Fibroblast of lung (primary cell): ENCODE data around the gene ZP4. TPM values are rescaled to one million over a fixed set of nuclear protein-coding genes. Genes with fewer than 3 reads are reported as not detected.

Experiments
- DNase-seq, 2 donors: peaks; one replicate each; pipeline versions ENCODE4 v3.0.0 to v3.0.0-alpha.2; 2010; ENCODE audit warnings: low read depth in 2 of 2
- H2AFZ ChIP-seq: 2 replicates; pipeline ENCODE4 v1.5.1; 2012; ENCODE audit warnings: low read length, control low read depth, inconsistent platforms
- H3K27ac ChIP-seq: 2 replicates; pipeline ENCODE4 v1.5.1; 2011; ENCODE audit warnings: low read length, control low read depth; ENCODE audit not compliant: insufficient read depth
- H3K27me3 ChIP-seq: 2 replicates; pipeline ENCODE4 v1.5.1; 2011; ENCODE audit warnings: mild to moderate bottlenecking, low read length; ENCODE audit not compliant: control insufficient read depth, insufficient read depth
- H3K36me3 ChIP-seq: 2 replicates; pipeline ENCODE4 v1.5.1; 2011; ENCODE audit warnings: low read length; ENCODE audit not compliant: control insufficient read depth, insufficient read depth
- H3K4me1 ChIP-seq: 2 replicates; pipeline ENCODE4 v1.5.1; 2011; ENCODE audit warnings: low read length; ENCODE audit not compliant: control insufficient read depth, insufficient read depth; ENCODE audit errors: extremely low read depth
- H3K4me2 ChIP-seq: 2 replicates; pipeline ENCODE4 v1.5.1; 2011; ENCODE audit warnings: low read length, control low read depth; ENCODE audit not compliant: insufficient read depth; ENCODE audit errors: extremely low read depth
- H3K4me3 ChIP-seq, 4 experiments: fragments of 200-600 bp in 1 of 4; sonication (generic) in 1 of 4; replicated peaks in 1 of 4; 2 replicates each; pipeline ENCODE4 v1.5.1; 2011 to 2016; ENCODE audit warnings: low read length in 4 of 4, low read depth in 3 of 4, mild to moderate bottlenecking in 3 of 4, control low read depth in 2 of 4, inconsistent platforms in 1 of 4, mixed read lengths in 1 of 4; ENCODE audit not compliant: insufficient read depth in 1 of 4; ENCODE audit errors: control extremely low read depth in 1 of 4
- H3K79me2 ChIP-seq: 2 replicates; pipeline ENCODE4 v1.5.1; 2012; ENCODE audit warnings: mild to moderate bottlenecking, low read length, inconsistent platforms; ENCODE audit not compliant: control insufficient read depth, insufficient read depth
- H3K9ac ChIP-seq: 2 replicates; pipeline ENCODE4 v1.5.1; 2011; ENCODE audit warnings: mild to moderate bottlenecking, low read length, control low read depth; ENCODE audit not compliant: insufficient read depth
- H3K9me3 ChIP-seq: 2 replicates; pipeline ENCODE4 v1.5.1; 2012; ENCODE audit warnings: low read depth, low read length; ENCODE audit not compliant: control insufficient read depth, insufficient read depth
- H4K20me1 ChIP-seq: 2 replicates; pipeline ENCODE4 v1.5.1; 2011; ENCODE audit warnings: low read length; ENCODE audit not compliant: control insufficient read depth, insufficient read depth; ENCODE audit errors: extremely low read depth
- EZH2 ChIP-seq: IDR thresholded peaks from 2 replicates; pipeline ENCODE4 v1.5.1; 2012; ENCODE audit warnings: low read length, control low read depth, mild to moderate bottlenecking; ENCODE audit errors: missing control alignments
- polyA plus RNA-seq, 2 donors: library from polyadenylated mRNA; depleted of rRNA in 1 of 2; stranded (reverse) in 1 of 2; unstranded in 1 of 2; fragments of >200 nt; gene quantifications; 2 replicates each; pipeline ENCODE4 v1.2.1, GENCODE V29; 2011 to 2012; ENCODE audit warnings: missing spikeins in 1 of 2
- total RNA-seq: library from RNA; depleted of rRNA; stranded (reverse); fragments of >200 nt; gene quantifications from 2 replicates; pipeline ENCODE4 v1.2.1, GENCODE V29; 2014
- TF ChIP-seq, protein P1 (sequence below), 2 donors: IDR thresholded peaks in 1 of 2; conservative IDR thresholded peaks in 1 of 2; 1 replicate in 1 of 2; 2 replicates in 1 of 2; pipeline ENCODE4 v1.5.1; 2011 to 2012; ENCODE audit warnings: low read length in 2 of 2, control low read depth in 1 of 2, inconsistent platforms in 1 of 2, low read depth in 1 of 2, mild to moderate bottlenecking in 1 of 2

Gene ZP4
- total and polyA plus RNA-seq, 2 donors (not counting 1 experiment from before 2014, with no cell fraction given) = not detected

DNA sequence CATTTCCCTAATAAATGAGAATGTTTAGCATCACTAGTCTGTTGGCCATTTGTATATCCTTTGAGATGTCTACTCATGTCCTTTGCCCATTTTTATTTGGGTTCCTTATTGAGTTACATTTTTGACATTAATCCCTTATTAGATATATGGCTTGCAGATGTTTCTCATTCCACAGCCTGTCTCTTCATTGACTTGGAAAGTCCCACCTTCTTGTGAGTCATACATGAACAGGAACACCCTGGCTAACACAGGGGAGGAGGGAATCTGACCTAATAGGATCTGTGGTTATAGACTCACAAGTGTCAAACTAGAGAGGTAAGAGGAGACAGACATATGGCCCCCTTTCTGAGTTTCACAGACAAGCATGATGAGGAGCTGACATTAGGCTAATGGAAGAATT, 11.5 kb downstream of the ZP4 start:
- H3K79me2 ChIP-seq = no peaks in the 10 kb centered on the region
- H3K9ac ChIP-seq = no peak overlapping the region
- TF ChIP-seq, protein P1, sequence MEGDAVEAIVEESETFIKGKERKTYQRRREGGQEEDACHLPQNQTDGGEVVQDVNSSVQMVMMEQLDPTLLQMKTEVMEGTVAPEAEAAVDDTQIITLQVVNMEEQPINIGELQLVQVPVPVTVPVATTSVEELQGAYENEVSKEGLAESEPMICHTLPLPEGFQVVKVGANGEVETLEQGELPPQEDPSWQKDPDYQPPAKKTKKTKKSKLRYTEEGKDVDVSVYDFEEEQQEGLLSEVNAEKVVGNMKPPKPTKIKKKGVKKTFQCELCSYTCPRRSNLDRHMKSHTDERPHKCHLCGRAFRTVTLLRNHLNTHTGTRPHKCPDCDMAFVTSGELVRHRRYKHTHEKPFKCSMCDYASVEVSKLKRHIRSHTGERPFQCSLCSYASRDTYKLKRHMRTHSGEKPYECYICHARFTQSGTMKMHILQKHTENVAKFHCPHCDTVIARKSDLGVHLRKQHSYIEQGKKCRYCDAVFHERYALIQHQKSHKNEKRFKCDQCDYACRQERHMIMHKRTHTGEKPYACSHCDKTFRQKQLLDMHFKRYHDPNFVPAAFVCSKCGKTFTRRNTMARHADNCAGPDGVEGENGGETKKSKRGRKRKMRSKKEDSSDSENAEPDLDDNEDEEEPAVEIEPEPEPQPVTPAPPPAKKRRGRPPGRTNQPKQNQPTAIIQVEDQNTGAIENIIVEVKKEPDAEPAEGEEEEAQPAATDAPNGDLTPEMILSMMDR (conservative IDR thresholded peaks at IDR 0.05 in 1 of 2, IDR thresholded peaks at IDR 0.05 in 1 of 2; ENCODE audit: low read depth in 1 of 2, low read length in 2 of 2) = no peak
- TF ChIP-seq EZH2 = no peak
- H3K4me2 ChIP-seq = no peak overlapping the region
- no peaks in the 10 kb centered on the region for H3K4me1 ChIP-seq
- peak; percentile 24 to 90 for DNase-seq
- H4K20me1 ChIP-seq = no peaks in the 10 kb centered on the region
- no peaks in the 10 kb centered on the region for H3K9me3 ChIP-seq
- H3K27ac ChIP-seq = no peak overlapping the region
- H2AFZ ChIP-seq = no peak overlapping the region
- no peaks in the 10 kb centered on the region for H3K36me3 ChIP-seq
- no peak overlapping the region for H3K4me3 ChIP-seq
- no peaks in the 10 kb centered on the region for H3K27me3 ChIP-seq

DNA sequence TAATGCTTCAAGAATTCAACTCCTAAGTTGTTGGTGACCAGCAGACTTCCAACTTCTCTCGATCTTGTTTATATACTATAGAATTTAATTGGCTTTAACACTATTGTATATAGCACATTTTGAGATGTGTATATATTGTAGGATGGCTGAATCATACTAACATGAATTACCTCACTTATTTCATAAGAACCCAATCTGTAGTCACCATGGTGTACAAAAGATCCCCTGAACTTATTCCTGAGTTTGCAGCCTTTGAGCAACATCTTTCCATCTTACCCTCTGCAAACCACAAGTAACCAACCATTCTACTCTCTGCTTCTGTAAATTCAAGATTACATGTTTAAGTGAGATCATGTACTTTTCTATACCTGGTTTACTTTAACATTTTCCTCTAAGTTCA, 12.3 kb downstream of the ZP4 start:
- TF ChIP-seq EZH2 = no peak
- TF ChIP-seq, protein P1 (conservative IDR thresholded peaks at IDR 0.05 in 1 of 2, IDR thresholded peaks at IDR 0.05 in 1 of 2; ENCODE audit: low read depth in 1 of 2, low read length in 2 of 2) = no peak
- H3K9ac ChIP-seq = no peak overlapping the region
- H2AFZ ChIP-seq = no peak overlapping the region
- no peak overlapping the region for H3K4me2 ChIP-seq
- H3K4me1 ChIP-seq = no peaks in the 10 kb centered on the region
- H3K27me3 ChIP-seq = no peaks in the 10 kb centered on the region
- no peak overlapping the region for H3K27ac ChIP-seq
- no peaks in the 10 kb centered on the region for H4K20me1 ChIP-seq
- DNase-seq = no peak
- no peak overlapping the region for H3K4me3 ChIP-seq
- H3K9me3 ChIP-seq = no peaks in the 10 kb centered on the region
- no peaks in the 10 kb centered on the region for H3K79me2 ChIP-seq
- H3K36me3 ChIP-seq = no peaks in the 10 kb centered on the region

DNA sequence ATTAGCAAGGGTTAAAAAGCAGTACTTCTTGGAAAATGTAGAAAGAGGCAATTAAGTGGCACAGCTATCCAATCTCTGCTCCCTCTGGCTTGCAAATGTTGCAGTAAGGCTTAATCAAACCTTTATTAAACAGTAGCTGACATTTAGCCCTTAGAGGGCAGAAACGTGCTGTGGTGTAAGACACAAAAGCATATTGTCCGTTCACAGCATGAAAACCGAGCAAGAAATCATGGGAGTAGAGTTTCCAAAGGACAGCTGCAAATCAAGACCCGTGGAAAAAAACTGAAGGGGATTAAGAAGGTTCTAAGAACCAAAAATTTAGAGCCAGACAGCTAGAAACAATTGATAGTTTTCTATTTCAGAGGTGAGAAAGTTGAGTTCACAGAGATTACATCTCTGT, 13.1 kb downstream of the ZP4 start:
- no peak overlapping the region for H3K27ac ChIP-seq
- DNase-seq = no peak

More for the DNA sequence above, 13.1 kb downstream of the ZP4 start:
- no peak overlapping the region for H2AFZ ChIP-seq
- no peaks in the 10 kb centered on the region for H3K4me1 ChIP-seq
- no peak overlapping the region for H3K9ac ChIP-seq
- no peaks in the 10 kb centered on the region for H4K20me1 ChIP-seq
- H3K27me3 ChIP-seq = no peaks in the 10 kb centered on the region
- H3K4me2 ChIP-seq = no peak overlapping the region
- no peaks in the 10 kb centered on the region for H3K36me3 ChIP-seq
- no peaks in the 10 kb centered on the region for H3K79me2 ChIP-seq
- no peak for TF ChIP-seq EZH2
- H3K4me3 ChIP-seq = no peak overlapping the region
- no peaks in the 10 kb centered on the region for H3K9me3 ChIP-seq
